Astrocyte (in vitro differentiated cells and primary cell): ENCODE results near the gene PPP1R1B. TPM values are rescaled to one million over a fixed set of nuclear protein-coding genes. Genes with fewer than 3 reads are reported as not detected.
A peak's percentile ranks its signal among the peaks of the same experiment; 100 is the strongest.

Source experiments
- DNase-seq: peaks from one replicate; pipeline ENCODE4 v3.0.0-alpha.2; 2010; ENCODE audit warnings: low read depth
- FAIRE-seq: peaks from 2 replicates; lab custom pipeline; 2011; peaks lifted over from hg19 to GRCh38; lab: Jason Lieb, UNC
- H2AFZ ChIP-seq: 2 replicates; pipeline ENCODE4 v1.6.0; 2012; ENCODE audit warnings: low read depth, low read length, inconsistent platforms
- H3K27ac ChIP-seq: 2 replicates; pipeline ENCODE4 v1.5.1; 2011; ENCODE audit warnings: low read depth, low read length, inconsistent platforms
- H3K27me3 ChIP-seq: 2 replicates; pipeline ENCODE4 v1.6.0; 2011; ENCODE audit warnings: low read length, inconsistent platforms; ENCODE audit not compliant: insufficient read depth
- H3K36me3 ChIP-seq: 2 replicates; pipeline ENCODE4 v1.5.1; 2011; ENCODE audit warnings: low read length, inconsistent platforms; ENCODE audit not compliant: insufficient read depth
- H3K4me1 ChIP-seq: 2 replicates; pipeline ENCODE4 v1.5.1; 2011; ENCODE audit warnings: low read length, inconsistent platforms; ENCODE audit not compliant: insufficient read depth
- H3K4me2 ChIP-seq: 2 replicates; pipeline ENCODE4 v1.6.0; 2012; ENCODE audit warnings: low read length, inconsistent platforms
- H3K4me3 ChIP-seq: 2 replicates; pipeline ENCODE4 v1.5.1; 2011; ENCODE audit warnings: low read depth, mild to moderate bottlenecking, low read length, inconsistent platforms; ENCODE audit not compliant: insufficient read depth
- H3K79me2 ChIP-seq: 2 replicates; pipeline ENCODE4 v1.6.0; 2012; ENCODE audit warnings: mild to moderate bottlenecking, low read length, inconsistent platforms; ENCODE audit not compliant: insufficient read depth
- H3K9ac ChIP-seq: 2 replicates; pipeline ENCODE4 v1.6.0; 2012; ENCODE audit warnings: mild to moderate bottlenecking, low read length, inconsistent platforms
- H3K9me3 ChIP-seq: 2 replicates; pipeline ENCODE4 v1.5.1; 2012; ENCODE audit warnings: low read depth, mild to moderate bottlenecking, low read length, inconsistent platforms; ENCODE audit not compliant: insufficient read depth
- H4K20me1 ChIP-seq: 2 replicates; pipeline ENCODE4 v1.6.0; 2012; ENCODE audit warnings: low read length, inconsistent platforms; ENCODE audit not compliant: insufficient read depth
- H3K27ac Mint-ChIP-seq: one replicate; pipeline ENCODE4 v1.8.0; 2021; ENCODE audit warnings: mild to moderate bottlenecking, mixed read lengths; ENCODE audit not compliant: unreplicated experiment
- H3K27me3 Mint-ChIP-seq: one replicate; pipeline ENCODE4 v1.8.0; 2021; ENCODE audit warnings: low read depth, mixed read lengths; ENCODE audit not compliant: unreplicated experiment
- H3K36me3 Mint-ChIP-seq: one replicate; pipeline ENCODE4 v1.8.0; 2021; ENCODE audit warnings: low read depth, mixed read lengths; ENCODE audit not compliant: unreplicated experiment
- H3K4me1 Mint-ChIP-seq: one replicate; pipeline ENCODE4 v1.8.0; 2021; ENCODE audit warnings: low read depth, mixed read lengths; ENCODE audit not compliant: unreplicated experiment
- H3K4me3 Mint-ChIP-seq: one replicate; pipeline ENCODE4 v1.8.0; 2021; ENCODE audit warnings: mild to moderate bottlenecking, moderate library complexity, mixed read lengths; ENCODE audit not compliant: unreplicated experiment
- H3K9me3 Mint-ChIP-seq: one replicate; pipeline ENCODE4 v1.8.0; 2021; ENCODE audit warnings: mild to moderate bottlenecking, mixed read lengths; ENCODE audit not compliant: unreplicated experiment
- CTCF ChIP-seq: IDR thresholded peaks from 2 replicates; pipeline ENCODE4 v1.5.1; 2011; ENCODE audit warnings: low read depth, mild to moderate bottlenecking, inconsistent platforms, low read length, moderate library complexity; ENCODE audit not compliant: insufficient read depth
- EZH2 ChIP-seq: IDR thresholded peaks from 2 replicates; pipeline ENCODE4 v1.6.1; 2012; ENCODE audit warnings: mild to moderate bottlenecking, low read length, inconsistent platforms; ENCODE audit not compliant: insufficient read depth
- total RNA-seq: library from RNA; stranded (reverse); gene quantifications from 2 replicates; pipeline ENCODE4 v1.2.1, GENCODE V29; 2021

The PPP1R1B gene
- total RNA-seq, 1 donor from 2014 or later, result 0.39 TPM

GRCh38 chr17:39614545-39615157, 12.1 kb upstream of the PPP1R1B start:
- TF ChIP-seq CTCF, result no peak
- TF ChIP-seq EZH2, result no peak
- no peaks in the 10 kb centered on the region for H3K9me3 Mint-ChIP-seq
- H4K20me1 ChIP-seq, result no peaks in the 10 kb centered on the region
- no peak overlapping the region for H2AFZ ChIP-seq
- H3K27me3 Mint-ChIP-seq, result peaks cover 83% of the 10 kb centered on the region
- H3K4me1 Mint-ChIP-seq, result no peaks in the 10 kb centered on the region
- no peak overlapping the region for H3K4me3 Mint-ChIP-seq
- FAIRE-seq (no peak), DNase-seq (no peak)
- no peak overlapping the region for H3K4me3 ChIP-seq
- no peaks in the 10 kb centered on the region for H3K36me3 Mint-ChIP-seq
- H3K4me1 ChIP-seq, result peaks cover 7% of the 10 kb centered on the region
- H3K4me2 ChIP-seq, result no peak overlapping the region
- H3K79me2 ChIP-seq, result no peaks in the 10 kb centered on the region
- H3K9me3 ChIP-seq, result no peaks in the 10 kb centered on the region
- no peaks in the 10 kb centered on the region for H3K36me3 ChIP-seq
- peaks cover 43% of the 10 kb centered on the region for H3K27me3 ChIP-seq
- no peak overlapping the region for H3K27ac ChIP-seq
- no peak overlapping the region for H3K9ac ChIP-seq
- no peak overlapping the region for H3K27ac Mint-ChIP-seq

GRCh38 chr17:39615434-39615833, 11.3 kb upstream of the PPP1R1B start:
- Histone ChIP-seq H4K20me1 (no peaks in the 10 kb centered on the region), H3K9ac (no peak overlapping the region), H3K36me3 (no peaks in the 10 kb centered on the region), H3K27me3 (peaks cover 39% of the 10 kb centered on the region), H3K4me1 (peaks cover 7% of the 10 kb centered on the region), H3K4me3 (no peak overlapping the region), H3K79me2 (no peaks in the 10 kb centered on the region), H2AFZ (no peak overlapping the region), H3K4me2 (no peak overlapping the region), H3K27ac (no peak overlapping the region), H3K9me3 (no peaks in the 10 kb centered on the region)
- no peak for TF ChIP-seq EZH2
- no peak for TF ChIP-seq CTCF
- Mint-ChIP-seq H3K27ac (no peak overlapping the region), H3K4me3 (no peak overlapping the region), H3K27me3 (peaks cover 82% of the 10 kb centered on the region), H3K9me3 (no peaks in the 10 kb centered on the region), H3K36me3 (no peaks in the 10 kb centered on the region), H3K4me1 (no peaks in the 10 kb centered on the region)
- DNase-seq (no peak), FAIRE-seq (no peak)

GRCh38 chr17:39617100-39617445, 9.7 kb upstream of the PPP1R1B start:
- H3K27me3 Mint-ChIP-seq, result peaks cover 82% of the 10 kb centered on the region
- DNase-seq (no peak), FAIRE-seq (no peak)
- Histone ChIP-seq H3K4me1 (peaks cover 7% of the 10 kb centered on the region), H3K9me3 (no peaks in the 10 kb centered on the region), H3K4me2 (peak overlapping the region; percentile 90), H3K4me3 (no peak overlapping the region), H3K9ac (no peak overlapping the region), H3K27ac (no peak overlapping the region), H3K79me2 (no peaks in the 10 kb centered on the region), H4K20me1 (no peaks in the 10 kb centered on the region), H3K27me3 (peaks cover 36% of the 10 kb centered on the region), H2AFZ (no peak overlapping the region), H3K36me3 (no peaks in the 10 kb centered on the region)
- H3K27ac Mint-ChIP-seq, result peak overlapping the region; percentile 41
- peak overlapping the region; percentile 71 for H3K4me3 Mint-ChIP-seq
- H3K9me3 Mint-ChIP-seq, result no peaks in the 10 kb centered on the region
- TF ChIP-seq CTCF, result no peak
- no peaks in the 10 kb centered on the region for H3K36me3 Mint-ChIP-seq
- no peaks in the 10 kb centered on the region for H3K4me1 Mint-ChIP-seq
